Choroid plexus epithelial cell (primary cell): ENCODE measurements around the gene PCDHGA10.

Experiments used
- DNase-seq: peaks from one replicate; pipeline ENCODE4 v3.0.0-alpha.2; 2010; ENCODE audit warnings: low read depth
- H3K4me3 ChIP-seq: 2 replicates; pipeline ENCODE4 v1.5.1; 2011; ENCODE audit warnings: low read depth, mild to moderate bottlenecking, control low read depth, low read length, moderate library complexity
- TF ChIP-seq, protein P1 (sequence below): conservative IDR thresholded peaks from 2 replicates; pipeline ENCODE4 v1.5.1; 2011; ENCODE audit warnings: low read depth, mild to moderate bottlenecking, control low read depth, inconsistent platforms, low read length, moderate library complexity

Gene PCDHGA10

DNA sequence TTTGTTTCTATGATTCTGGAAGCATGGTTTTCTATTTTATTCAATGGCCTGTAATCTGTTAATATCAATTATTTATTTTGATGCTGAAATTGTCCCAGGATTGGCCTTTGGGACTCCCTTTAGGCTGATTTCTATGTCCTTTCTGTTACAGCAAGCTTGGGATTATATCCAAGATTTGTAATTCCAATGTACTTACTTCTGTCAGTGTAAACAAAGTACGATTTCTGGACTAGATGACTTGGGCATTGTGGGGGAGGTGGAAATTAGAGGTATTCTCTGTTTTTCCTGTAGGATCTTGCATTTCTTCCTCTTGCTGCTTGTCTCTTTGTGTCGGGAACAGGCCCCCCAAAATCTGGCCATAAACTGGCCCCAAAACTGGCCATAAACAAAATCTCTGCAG, 21.2 kb downstream of the PCDHGA10 start:
- no peak for DNase-seq

DNA sequence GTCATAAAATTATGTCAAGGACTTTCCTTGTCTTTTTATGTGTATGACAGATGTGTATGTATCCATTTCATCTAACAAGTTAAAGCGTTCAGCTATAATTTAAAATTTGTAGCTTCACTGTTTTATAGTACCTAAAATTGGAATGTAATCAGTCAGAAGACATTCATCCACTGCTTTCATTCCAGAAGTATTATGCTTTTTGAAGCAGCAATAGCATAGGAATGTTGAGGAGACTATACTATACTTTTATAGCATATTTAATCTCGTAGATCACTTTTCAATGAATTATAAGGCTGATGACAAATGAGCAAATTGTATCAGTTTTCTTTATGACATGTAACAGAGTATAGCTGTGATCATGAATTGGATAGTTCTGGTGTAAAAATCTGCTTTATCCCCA, 24.4 kb downstream of the PCDHGA10 start:
- DNase-seq: no peak
- no peak overlapping the region for H3K4me3 ChIP-seq
- TF ChIP-seq, protein P1, sequence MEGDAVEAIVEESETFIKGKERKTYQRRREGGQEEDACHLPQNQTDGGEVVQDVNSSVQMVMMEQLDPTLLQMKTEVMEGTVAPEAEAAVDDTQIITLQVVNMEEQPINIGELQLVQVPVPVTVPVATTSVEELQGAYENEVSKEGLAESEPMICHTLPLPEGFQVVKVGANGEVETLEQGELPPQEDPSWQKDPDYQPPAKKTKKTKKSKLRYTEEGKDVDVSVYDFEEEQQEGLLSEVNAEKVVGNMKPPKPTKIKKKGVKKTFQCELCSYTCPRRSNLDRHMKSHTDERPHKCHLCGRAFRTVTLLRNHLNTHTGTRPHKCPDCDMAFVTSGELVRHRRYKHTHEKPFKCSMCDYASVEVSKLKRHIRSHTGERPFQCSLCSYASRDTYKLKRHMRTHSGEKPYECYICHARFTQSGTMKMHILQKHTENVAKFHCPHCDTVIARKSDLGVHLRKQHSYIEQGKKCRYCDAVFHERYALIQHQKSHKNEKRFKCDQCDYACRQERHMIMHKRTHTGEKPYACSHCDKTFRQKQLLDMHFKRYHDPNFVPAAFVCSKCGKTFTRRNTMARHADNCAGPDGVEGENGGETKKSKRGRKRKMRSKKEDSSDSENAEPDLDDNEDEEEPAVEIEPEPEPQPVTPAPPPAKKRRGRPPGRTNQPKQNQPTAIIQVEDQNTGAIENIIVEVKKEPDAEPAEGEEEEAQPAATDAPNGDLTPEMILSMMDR: no peak

More for the DNA sequence above, 21.2 kb downstream of the PCDHGA10 start:
- TF ChIP-seq, protein P1: no peak
- no peak overlapping the region for H3K4me3 ChIP-seq

DNA sequence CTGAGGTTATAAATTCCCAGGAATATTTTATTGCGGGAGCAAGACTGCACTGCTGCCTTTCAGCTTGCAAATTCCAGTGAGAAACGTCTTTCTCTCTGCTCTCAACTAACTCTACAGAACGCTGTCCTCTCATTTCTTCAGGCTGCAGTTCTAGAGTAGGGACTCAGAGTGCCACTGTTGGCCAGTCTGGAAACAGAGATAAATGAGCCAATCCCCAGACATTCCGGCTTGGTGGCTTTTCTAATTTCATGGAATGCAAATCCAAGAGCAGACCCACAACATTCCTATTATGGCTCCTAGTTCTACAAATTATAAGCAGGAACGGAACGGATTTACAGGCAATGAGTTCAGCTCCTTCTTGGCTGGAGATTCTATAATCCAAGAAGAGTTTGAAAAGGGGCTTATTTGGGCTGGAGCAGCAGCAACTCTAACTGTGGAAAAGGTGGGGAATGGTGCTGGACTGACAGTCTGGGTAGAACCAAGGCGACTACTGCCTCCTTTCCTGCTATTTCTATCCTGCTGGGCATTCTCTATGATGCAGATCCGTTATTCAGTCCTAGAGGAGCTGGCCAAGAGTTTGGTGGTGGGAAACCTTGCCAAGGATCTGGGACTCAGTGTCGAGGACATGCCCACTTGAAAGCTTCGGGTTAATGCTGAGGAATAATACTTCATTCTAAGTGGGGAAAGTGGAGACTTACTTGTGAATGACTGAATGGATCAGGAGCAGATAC, 26.8 kb downstream of the PCDHGA10 start:
- DNase-seq: no peak
- no peak overlapping the region for H3K4me3 ChIP-seq
- TF ChIP-seq, protein P1: no peak

DNA sequence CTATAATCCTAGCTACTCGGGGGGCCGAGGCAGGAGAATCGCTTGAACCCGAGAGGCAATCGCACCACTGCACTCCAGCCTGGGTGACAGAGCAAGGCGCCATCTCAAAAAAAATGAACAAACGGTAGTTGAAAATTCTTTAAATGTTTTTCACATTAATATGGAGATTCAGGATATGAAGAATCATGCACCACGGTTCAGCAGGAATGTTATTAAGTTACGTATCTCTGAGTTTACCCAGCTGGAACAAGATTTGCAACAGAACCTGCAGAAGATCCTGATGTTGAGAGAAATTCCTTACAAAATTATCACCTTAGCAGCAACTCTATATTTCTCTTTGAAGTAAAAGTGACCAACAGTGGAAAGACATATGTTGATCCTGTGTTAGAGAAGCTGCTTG, 27.6 kb downstream of the PCDHGA10 start:
- TF ChIP-seq, protein P1: no peak
- DNase-seq: no peak
- no peak overlapping the region for H3K4me3 ChIP-seq

DNA sequence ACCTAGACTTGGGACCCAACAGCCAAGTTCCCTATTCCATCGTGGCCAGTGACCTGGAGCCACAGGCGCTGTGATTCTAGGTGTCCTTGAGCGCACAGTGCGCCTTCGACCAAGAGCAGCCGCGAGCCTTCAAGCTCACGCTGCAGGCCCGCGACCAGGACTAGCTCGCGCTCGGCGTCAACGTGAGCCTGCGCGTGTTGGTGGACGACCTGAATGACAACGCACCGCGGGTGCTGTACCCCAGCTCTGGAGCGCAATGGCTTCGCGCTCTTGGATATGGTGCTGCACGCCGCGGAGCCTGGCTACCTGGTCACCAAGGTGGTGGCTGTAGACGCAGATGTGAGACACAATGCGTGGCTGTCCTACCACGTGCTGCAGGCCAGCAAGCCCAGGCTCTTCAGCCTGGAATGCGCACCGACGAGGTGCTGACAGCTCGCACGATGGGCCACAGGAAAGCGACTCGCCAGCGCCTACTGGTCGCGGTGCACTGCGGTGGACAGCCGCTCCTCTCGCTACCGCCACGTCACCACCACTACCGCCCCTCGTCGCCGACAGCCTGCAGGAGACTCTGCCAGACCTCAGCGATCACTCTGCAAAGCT, 28.9 kb downstream of the PCDHGA10 start:
- H3K4me3 ChIP-seq: no peak overlapping the region
- TF ChIP-seq, protein P1: no peak
- DNase-seq: no peak

DNA sequence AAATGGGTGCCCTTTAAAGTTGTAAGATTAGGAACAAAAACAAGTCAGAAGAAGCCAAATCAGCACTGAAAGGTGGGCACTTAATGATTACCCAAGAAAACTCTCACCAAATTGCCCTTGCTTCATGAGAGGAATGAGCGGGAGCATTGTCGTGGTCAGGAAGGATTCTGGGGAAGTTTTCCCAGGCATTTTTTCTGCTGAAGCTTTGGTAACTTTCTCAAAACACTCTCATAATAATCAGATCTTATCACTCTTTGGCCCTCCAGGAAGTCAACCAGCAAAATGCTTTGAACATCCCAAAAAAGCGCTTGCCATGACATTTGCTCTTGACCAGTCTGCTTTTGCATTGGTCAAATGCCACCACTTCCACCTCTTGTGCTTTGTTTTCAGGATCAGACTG, 52.6 kb downstream of the PCDHGA10 start:
- no peak overlapping the region for H3K4me3 ChIP-seq
- no peak for DNase-seq
- TF ChIP-seq, protein P1: no peak
